ENCODE results near the gene KLHL6. TPM values are rescaled to one million over a fixed set of nuclear protein-coding genes. Genes with fewer than 3 reads are reported as not detected.

The KLHL6 gene
- total and polyA plus RNA-seq, 10 of the 15 experiments (the other 5 are each of a cell fraction or from before 2014, with no cell fraction given), result 4.0 to 91.8 (median 24.4) TPM

DNA sequence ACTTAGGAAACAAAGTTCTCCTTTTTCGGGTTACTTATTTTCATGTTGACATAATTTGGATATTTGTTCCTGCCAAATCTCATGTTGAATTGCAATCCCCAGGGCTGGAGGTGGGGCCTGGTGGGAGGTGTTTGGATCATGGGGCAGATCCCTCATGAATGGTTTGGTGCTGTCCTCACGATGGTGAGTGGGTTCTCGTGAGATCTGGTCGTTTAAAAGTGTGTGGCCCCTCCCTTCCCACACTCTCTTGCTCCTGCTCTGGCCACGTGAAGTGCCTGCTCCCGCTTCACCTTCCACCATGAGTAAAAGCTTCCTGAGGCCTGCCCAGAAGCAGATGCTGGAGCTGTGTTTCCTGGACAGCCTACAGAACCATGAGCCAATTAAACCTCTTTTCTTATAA, 83.4 kb downstream of the KLHL6 start:
- in situ Hi-C loops (cut with MboI) (loop anchor here (5.0 kb wide), 1 partner anchor 85 kb away; the partner anchor contains the start of gene KLHL6), intact Hi-C loops (cut with micrococcal nuclease; ENCODE audit: unreplicated experiment) (no loop called here)
- Histone ChIP-seq H3K79me2 (ENCODE audit: control insufficient read depth, insufficient read depth, low read length) (no peaks in the 10 kb centered on the region), H3K9ac (ENCODE audit: control insufficient read depth, insufficient read depth, low read length) (no peak overlapping the region), H3K4me1 (ENCODE audit: control insufficient read depth, insufficient read depth, low read length) (no peaks in the 10 kb centered on the region), H3K27ac (ENCODE audit: control insufficient read depth, insufficient read depth) (no peak overlapping the region), H3K27me3 (replicated peaks in 1 of 2; ENCODE audit: control insufficient read depth in 2 of 2, insufficient read depth in 2 of 2, low read length in 1 of 2) (no peaks in the 10 kb centered on the region; a peak in 1 of 4 replicates), H4K20me1 (ENCODE audit: control insufficient read depth, insufficient read depth) (no peaks in the 10 kb centered on the region), H2AFZ (ENCODE audit: control insufficient read depth, low read depth, low read length) (no peak overlapping the region), H3K4me2 (ENCODE audit: control insufficient read depth, insufficient read depth) (no peak overlapping the region), H3K9me3 (replicated peaks; ENCODE audit: control insufficient read depth, insufficient read depth, low read length) (no peaks in the 10 kb centered on the region), H3K4me3 (no peak overlapping the region), H3K36me3 (ENCODE audit: control insufficient read depth in 2 of 2, insufficient read depth in 2 of 2, low read length in 1 of 2) (no peaks in the 10 kb centered on the region)
- SMC1A ChIA-PET (ENCODE audit: uncharacterized antibody, unreplicated experiment), result interaction anchor here (0.8 to 1.2 kb wide), 5 partner anchors 13 to 120 kb away, joined by 3 to 4 read pairs (median 3); no protein-coding TSS in a partner anchor
- POLR2A ChIA-PET, result no interaction called here
- BruUV-seq (replicated peaks), result no TSS peak
- CTCF ChIA-PET, result interaction anchor here (0.8 to 3.9 kb wide), 7 partner anchors 15 to 295 kb away, joined by 3 to 18 read pairs (median 4); partner anchors contain the start of gene YEATS2
- ATAC-seq (no peak), DNase-seq (ENCODE audit: low read depth, low spot score) (no peak), FAIRE-seq (no peak)
- WGBS (ENCODE audit: insufficient coverage, insufficient replicate concordance, low lambda C conversion rate, missing lambda C conversion rate), result 57% methylated on average over 6 of the region's 6 CpGs
- TF ChIP-seq, protein P1, sequence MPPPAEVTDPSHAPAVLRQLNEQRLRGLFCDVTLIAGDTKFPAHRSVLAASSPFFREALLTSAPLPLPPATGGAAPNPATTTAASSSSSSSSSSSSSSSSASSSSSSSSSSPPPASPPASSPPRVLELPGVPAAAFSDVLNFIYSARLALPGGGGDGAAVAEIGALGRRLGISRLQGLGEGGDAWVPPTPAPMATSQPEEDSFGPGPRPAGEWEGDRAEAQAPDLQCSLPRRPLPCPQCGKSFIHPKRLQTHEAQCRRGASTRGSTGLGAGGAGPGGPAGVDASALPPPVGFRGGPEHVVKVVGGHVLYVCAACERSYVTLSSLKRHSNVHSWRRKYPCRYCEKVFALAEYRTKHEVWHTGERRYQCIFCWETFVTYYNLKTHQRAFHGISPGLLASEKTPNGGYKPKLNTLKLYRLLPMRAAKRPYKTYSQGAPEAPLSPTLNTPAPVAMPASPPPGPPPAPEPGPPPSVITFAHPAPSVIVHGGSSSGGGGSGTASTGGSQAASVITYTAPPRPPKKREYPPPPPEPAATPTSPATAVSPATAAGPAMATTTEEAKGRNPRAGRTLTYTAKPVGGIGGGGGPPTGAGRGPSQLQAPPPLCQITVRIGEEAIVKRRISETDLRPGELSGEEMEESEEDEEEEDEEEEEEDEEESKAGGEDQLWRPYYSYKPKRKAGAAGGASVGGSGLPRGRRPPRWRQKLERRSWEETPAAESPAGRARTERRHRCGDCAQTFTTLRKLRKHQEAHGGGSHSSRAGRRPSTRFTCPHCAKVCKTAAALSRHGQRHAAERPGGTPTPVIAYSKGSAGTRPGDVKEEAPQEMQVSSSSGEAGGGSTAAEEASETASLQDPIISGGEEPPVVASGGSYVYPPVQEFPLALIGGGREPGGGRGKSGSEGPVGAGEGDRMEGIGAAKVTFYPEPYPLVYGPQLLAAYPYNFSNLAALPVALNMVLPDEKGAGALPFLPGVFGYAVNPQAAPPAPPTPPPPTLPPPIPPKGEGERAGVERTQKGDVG (CRISPR knock-in tag; IDR thresholded peaks at IDR 0.05), result no peak
- RAD21 ChIA-PET (ENCODE audit: unreplicated experiment), result interaction anchor here (1.3 to 1.7 kb wide), 4 partner anchors 55 to 295 kb away, joined by 4 to 8 read pairs (median 4); no protein-coding TSS in a partner anchor

DNA sequence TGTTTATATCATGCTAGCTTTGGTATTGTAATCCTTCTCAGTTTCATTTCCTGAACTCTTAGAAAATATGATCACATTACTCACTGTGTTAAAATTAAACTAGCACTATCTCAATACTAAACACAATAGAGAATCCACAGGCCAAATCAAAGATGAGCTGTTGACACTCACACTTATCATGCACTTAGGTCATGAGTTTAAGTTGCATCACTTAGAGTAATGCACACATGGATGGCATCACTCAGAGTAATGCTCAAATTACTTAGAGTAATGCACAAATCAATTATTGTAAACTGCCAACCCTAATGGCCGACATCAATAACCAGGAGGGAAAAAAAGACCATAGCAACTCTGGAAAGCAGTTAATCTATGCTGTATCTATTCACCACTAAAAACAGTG, 87.1 kb downstream of the KLHL6 start:
- Histone ChIP-seq H3K27me3 (replicated peaks in 1 of 2; ENCODE audit: control insufficient read depth in 2 of 2, insufficient read depth in 2 of 2, low read length in 1 of 2) (no peaks in the 10 kb centered on the region), H3K36me3 (ENCODE audit: control insufficient read depth in 2 of 2, insufficient read depth in 2 of 2, low read length in 1 of 2) (no peaks in the 10 kb centered on the region), H3K4me3 (no peak overlapping the region), H4K20me1 (ENCODE audit: control insufficient read depth, insufficient read depth) (no peaks in the 10 kb centered on the region), H3K79me2 (ENCODE audit: control insufficient read depth, insufficient read depth, low read length) (no peaks in the 10 kb centered on the region), H3K27ac (ENCODE audit: control insufficient read depth, insufficient read depth) (no peak overlapping the region), H2AFZ (ENCODE audit: control insufficient read depth, low read depth, low read length) (no peak overlapping the region), H3K9ac (ENCODE audit: control insufficient read depth, insufficient read depth, low read length) (no peak overlapping the region), H3K4me1 (ENCODE audit: control insufficient read depth, insufficient read depth, low read length) (no peaks in the 10 kb centered on the region), H3K4me2 (ENCODE audit: control insufficient read depth, insufficient read depth) (no peak overlapping the region), H3K9me3 (replicated peaks; ENCODE audit: control insufficient read depth, insufficient read depth, low read length) (no peaks in the 10 kb centered on the region)
- in situ Hi-C loops (cut with MboI) (loop anchor here (5.0 kb wide), 1 partner anchor 299 kb away; no protein-coding TSS in a partner anchor), intact Hi-C loops (cut with micrococcal nuclease; ENCODE audit: unreplicated experiment) (loop anchor here (2.0 kb wide), 1 partner anchor 166 kb away; the partner anchor contains the start of gene KLHL24)
- WGBS (ENCODE audit: insufficient coverage, insufficient replicate concordance, low lambda C conversion rate, missing lambda C conversion rate), result 89% methylated on average over 1 of the region's 1 CpG
- FAIRE-seq (no peak), DNase-seq (ENCODE audit: low read depth, low spot score) (no peak), ATAC-seq (no peak)
- ChIA-PET CTCF (interaction anchor here (0.9 to 4.3 kb wide), 16 partner anchors 11 to 416 kb away, joined by 3 to 71 read pairs (median 4); partner anchors contain the start of gene PARL), RAD21 (ENCODE audit: unreplicated experiment) (interaction anchor here (0.7 to 4.1 kb wide), 11 partner anchors 26 to 416 kb away, joined by 3 to 35 read pairs (median 5); partner anchors contain the start of genes KLHL6, PARL and YEATS2), POLR2A (no interaction called here), SMC1A (ENCODE audit: uncharacterized antibody, unreplicated experiment) (interaction anchor here (0.8 to 4.3 kb wide), 17 partner anchors 10 to 416 kb away, joined by 3 to 50 read pairs (median 5); partner anchors contain the start of gene PARL)
- BruUV-seq (replicated peaks), result no TSS peak
- no peak for TF ChIP-seq NFYB (IDR thresholded peaks at IDR 0.05; ENCODE audit: insufficient read depth, low read depth, low read length)
- TF ChIP-seq STAT1 (conservative IDR thresholded peaks at IDR 0.05), result no peak
- no peak for TF ChIP-seq NFXL1 (IDR thresholded peaks at IDR 0.05; ENCODE audit: borderline replicate concordance)
- no peak for TF ChIP-seq TCF3 (IDR thresholded peaks at IDR 0.05; ENCODE audit: borderline replicate concordance, insufficient read depth, low read depth, low read length)
- TF ChIP-seq ZNF207 (IDR thresholded peaks at IDR 0.05; ENCODE audit: borderline replicate concordance), result no peak
- no peak for TF ChIP-seq TCF7 (IDR thresholded peaks at IDR 0.05; ENCODE audit: borderline replicate concordance)
- TF ChIP-seq MYB (IDR thresholded peaks at IDR 0.05; ENCODE audit: borderline replicate concordance, low read depth, low read length), result no peak
- no peak for TF ChIP-seq RB1 (IDR thresholded peaks at IDR 0.05; ENCODE audit: borderline replicate concordance)
- TF ChIP-seq, protein P2, sequence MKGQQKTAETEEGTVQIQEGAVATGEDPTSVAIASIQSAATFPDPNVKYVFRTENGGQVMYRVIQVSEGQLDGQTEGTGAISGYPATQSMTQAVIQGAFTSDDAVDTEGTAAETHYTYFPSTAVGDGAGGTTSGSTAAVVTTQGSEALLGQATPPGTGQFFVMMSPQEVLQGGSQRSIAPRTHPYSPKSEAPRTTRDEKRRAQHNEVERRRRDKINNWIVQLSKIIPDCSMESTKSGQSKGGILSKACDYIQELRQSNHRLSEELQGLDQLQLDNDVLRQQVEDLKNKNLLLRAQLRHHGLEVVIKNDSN (IDR thresholded peaks at IDR 0.05; ENCODE audit: borderline replicate concordance, extremely low read length, insufficient read depth, low read depth, low read length), result no peak
- no peak for TF ChIP-seq HDGF (IDR thresholded peaks at IDR 0.05)
- TF ChIP-seq GATAD2B (conservative IDR thresholded peaks at IDR 0.05; ENCODE audit: low read depth), result no peak
- TF ChIP-seq FOS (IDR thresholded peaks at IDR 0.05; ENCODE audit: borderline replicate concordance, extremely low read depth, insufficient read length), result no peak
